K562 (cell line): ENCODE data around the gene FRG1. TPM values are rescaled to one million over a fixed set of nuclear protein-coding genes. Genes with fewer than 3 reads are reported as not detected.

ENCODE experiments used
- ARID1B ChIP-seq: fragments of 450-650 bp; IDR thresholded peaks from 2 replicates; pipeline ENCODE4 v1.6.1; 2016; ENCODE audit warnings: antibody characterized with exemption, mild to moderate bottlenecking, inconsistent platforms
- CEBPG ChIP-seq, 3 experiments: fragments of 200-800 bp in 1 of 3; sonication (Bioruptor generic) in 1 of 3; sonication (generic) in 1 of 3; formaldehyde crosslinking in 1 of 3; IDR thresholded peaks in 2 of 3; conservative IDR thresholded peaks in 1 of 3; 2 replicates each; pipeline versions ENCODE4 v1.6.1 to v1.8.0; 2016 to 2022; ENCODE audit warnings: missing compliant biosample characterization in 2 of 3, missing genetic modification characterization in 2 of 3, mild to moderate bottlenecking in 1 of 3, missing genetic modification reagents in 1 of 3
- DDX20 ChIP-seq: fragments of 450-650 bp; IDR thresholded peaks from 2 replicates; pipeline ENCODE4 v1.6.1; 2016; ENCODE audit warnings: missing genetic modification characterization, low read depth, mild to moderate bottlenecking, missing compliant biosample characterization, moderate library complexity
- EGR1 ChIP-seq: fragments of 450-650 bp; conservative IDR thresholded peaks from 2 replicates; pipeline ENCODE4 v1.6.1; 2017; ENCODE audit warnings: mild to moderate bottlenecking
- FOXK2 ChIP-seq, 2 experiments: fragments of 450-650 bp; IDR thresholded peaks in 1 of 2; conservative IDR thresholded peaks in 1 of 2; 2 replicates each; pipeline ENCODE4 v1.6.1; 2016; ENCODE audit warnings: low read depth in 2 of 2, mild to moderate bottlenecking in 1 of 2
- FOXP1 ChIP-seq: sonication (generic); formaldehyde crosslinking; IDR thresholded peaks from 2 replicates; pipeline ENCODE4 v1.8.0; 2022; ENCODE audit warnings: mild to moderate bottlenecking, missing genetic modification reagents
- L3MBTL2 ChIP-seq: fragments of 450-650 bp; IDR thresholded peaks from 2 replicates; pipeline ENCODE4 v1.6.1; 2016; ENCODE audit warnings: mild to moderate bottlenecking, moderate library complexity
- PCBP2 ChIP-seq: fragments of 200-400 bp; formaldehyde crosslinking; IDR thresholded peaks from 2 replicates; pipeline ENCODE4 v1.6.1; 2018; ENCODE audit warnings: low read length, low read depth, mild to moderate bottlenecking, moderate library complexity; ENCODE audit not compliant: poor library complexity, severe bottlenecking
- RBM22 ChIP-seq: fragments of 200-400 bp; formaldehyde crosslinking; IDR thresholded peaks from 2 replicates; pipeline ENCODE4 v1.6.1; 2018; ENCODE audit warnings: low read length, low read depth; ENCODE audit not compliant: poor library complexity, severe bottlenecking
- polyA plus RNA-seq, 8 experiments: library from polyadenylated mRNA; depleted of rRNA in 4 of 8; stranded (reverse) in 5 of 8; unstranded in 3 of 8; fragments of >200 nt; fragmentation: Nextera tagmentation in 2 of 8; fragmentation: Illumina TruSeq in 1 of 8; extraction: Ambion mirVana in 2 of 8; extraction: Trizol in 1 of 8; gene quantifications; 2 replicates each; pipeline versions ENCODE4 v1.2.1 to v1.2.3, GENCODE V29; 2011 to 2014; ENCODE audit warnings: inconsistent platforms in 1 of 8, missing spikeins in 1 of 8
- total RNA-seq, 7 experiments: library from RNA; depleted of rRNA in 6 of 7; stranded (reverse); fragments of >200 nt in 6 of 7; fragmentation: Illumina TruSeq in 2 of 7; extraction: Trizol in 2 of 7; gene quantifications; 2 replicates each; pipeline versions ENCODE4 v1.2.1 to v1.2.3, GENCODE V29; 2011 to 2021; ENCODE audit warnings: low replicate concordance in 1 of 7
- TF ChIP-seq, protein P1 (sequence below), 2 experiments: IDR thresholded peaks in 1 of 2; conservative IDR thresholded peaks in 1 of 2; 2 replicates each; pipeline ENCODE4 v1.6.1; 2016; ENCODE audit warnings: low read depth in 2 of 2, mild to moderate bottlenecking in 1 of 2, missing compliant biosample characterization in 1 of 2, missing genetic modification characterization in 1 of 2, moderate library complexity in 1 of 2
- TF ChIP-seq, protein P2 (sequence below): fragments of 450-650 bp; IDR thresholded peaks from 2 replicates; pipeline ENCODE4 v1.6.1; 2016; ENCODE audit warnings: mild to moderate bottlenecking
- TF ChIP-seq, protein P3 (sequence below): fragments of 450-650 bp; IDR thresholded peaks from 2 replicates; pipeline ENCODE4 v1.6.1; 2016; ENCODE audit warnings: antibody characterized with exemption
- TF ChIP-seq, protein P4 (sequence below), 2 experiments: IDR thresholded peaks; 2 replicates each; pipeline ENCODE4 v1.6.1; 2011; ENCODE audit warnings: borderline replicate concordance in 1 of 2, control low read depth in 1 of 2, low read depth in 1 of 2, low read length in 1 of 2, mild to moderate bottlenecking in 1 of 2, mixed read lengths in 1 of 2, moderate library complexity in 1 of 2; ENCODE audit not compliant: insufficient read depth in 1 of 2, insufficient read length in 1 of 2, poor library complexity in 1 of 2, severe bottlenecking in 1 of 2; ENCODE audit errors: extremely low read depth in 1 of 2

FRG1 gene
- total and polyA plus RNA-seq, 9 of the 15 experiments (the other 6 are each of a cell fraction or from before 2014, with no cell fraction given) = 36.4 to 203 (median 112) TPM

DNA sequence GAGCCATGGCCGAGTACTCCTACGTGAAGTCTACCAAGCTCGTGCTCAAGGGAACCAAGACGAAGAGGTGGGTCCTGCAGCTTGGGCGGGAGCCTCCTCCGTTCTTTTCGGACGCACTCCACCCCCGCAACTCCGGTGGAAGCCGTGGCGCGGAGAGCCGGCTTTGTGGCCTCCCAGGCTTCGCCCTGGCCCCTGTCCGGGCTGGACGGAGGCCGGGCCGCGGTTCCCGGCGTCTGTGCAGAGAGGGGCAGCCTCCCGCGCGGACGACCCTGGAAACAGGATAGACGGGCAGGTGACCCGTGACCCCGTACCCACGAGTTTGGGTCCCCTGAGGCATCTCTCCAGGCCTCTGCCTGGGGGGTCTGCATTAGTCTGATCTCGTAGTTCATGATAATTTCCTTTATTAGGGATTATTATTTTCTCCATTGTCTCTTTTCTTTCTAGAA, 356 bp downstream of the FRG1 start (continued):
- TF ChIP-seq CEBPG (CRISPR knock-in tag; IDR thresholded peaks at IDR 0.05) (no peak), CEBPG (tag; conservative IDR thresholded peaks at IDR 0.05 in 1 of 2, IDR thresholded peaks at IDR 0.05 in 1 of 2) (no peak), FOXK2 (conservative IDR thresholded peaks at IDR 0.05 in 1 of 2, IDR thresholded peaks at IDR 0.05 in 1 of 2; ENCODE audit: low read depth in 2 of 2) (no peak), PCBP2 (no peak), FOXP1 (CRISPR knock-in tag) (no peak), ARID1B (0 out of 2 replicates have a peak, but pooled peaks have one; percentile 20), EGR1 (peak; percentile 94), DDX20 (no peak), RBM22 (no peak), L3MBTL2 (no peak)
- TF ChIP-seq, protein P1, sequence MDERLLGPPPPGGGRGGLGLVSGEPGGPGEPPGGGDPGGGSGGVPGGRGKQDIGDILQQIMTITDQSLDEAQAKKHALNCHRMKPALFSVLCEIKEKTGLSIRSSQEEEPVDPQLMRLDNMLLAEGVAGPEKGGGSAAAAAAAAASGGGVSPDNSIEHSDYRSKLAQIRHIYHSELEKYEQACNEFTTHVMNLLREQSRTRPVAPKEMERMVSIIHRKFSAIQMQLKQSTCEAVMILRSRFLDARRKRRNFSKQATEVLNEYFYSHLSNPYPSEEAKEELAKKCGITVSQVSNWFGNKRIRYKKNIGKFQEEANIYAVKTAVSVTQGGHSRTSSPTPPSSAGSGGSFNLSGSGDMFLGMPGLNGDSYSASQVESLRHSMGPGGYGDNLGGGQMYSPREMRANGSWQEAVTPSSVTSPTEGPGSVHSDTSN (CRISPR knock-in tag; IDR thresholded peaks at IDR 0.05; ENCODE audit: low read depth) = no peak
- TF ChIP-seq, protein P1 (tag; conservative IDR thresholded peaks at IDR 0.05; ENCODE audit: low read depth) = no peak
- TF ChIP-seq, protein P2, sequence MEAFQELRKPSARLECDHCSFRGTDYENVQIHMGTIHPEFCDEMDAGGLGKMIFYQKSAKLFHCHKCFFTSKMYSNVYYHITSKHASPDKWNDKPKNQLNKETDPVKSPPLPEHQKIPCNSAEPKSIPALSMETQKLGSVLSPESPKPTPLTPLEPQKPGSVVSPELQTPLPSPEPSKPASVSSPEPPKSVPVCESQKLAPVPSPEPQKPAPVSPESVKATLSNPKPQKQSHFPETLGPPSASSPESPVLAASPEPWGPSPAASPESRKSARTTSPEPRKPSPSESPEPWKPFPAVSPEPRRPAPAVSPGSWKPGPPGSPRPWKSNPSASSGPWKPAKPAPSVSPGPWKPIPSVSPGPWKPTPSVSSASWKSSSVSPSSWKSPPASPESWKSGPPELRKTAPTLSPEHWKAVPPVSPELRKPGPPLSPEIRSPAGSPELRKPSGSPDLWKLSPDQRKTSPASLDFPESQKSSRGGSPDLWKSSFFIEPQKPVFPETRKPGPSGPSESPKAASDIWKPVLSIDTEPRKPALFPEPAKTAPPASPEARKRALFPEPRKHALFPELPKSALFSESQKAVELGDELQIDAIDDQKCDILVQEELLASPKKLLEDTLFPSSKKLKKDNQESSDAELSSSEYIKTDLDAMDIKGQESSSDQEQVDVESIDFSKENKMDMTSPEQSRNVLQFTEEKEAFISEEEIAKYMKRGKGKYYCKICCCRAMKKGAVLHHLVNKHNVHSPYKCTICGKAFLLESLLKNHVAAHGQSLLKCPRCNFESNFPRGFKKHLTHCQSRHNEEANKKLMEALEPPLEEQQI = 0 out of 2 replicates have a peak, but pooled peaks have one; percentile 6
- TF ChIP-seq, protein P3, sequence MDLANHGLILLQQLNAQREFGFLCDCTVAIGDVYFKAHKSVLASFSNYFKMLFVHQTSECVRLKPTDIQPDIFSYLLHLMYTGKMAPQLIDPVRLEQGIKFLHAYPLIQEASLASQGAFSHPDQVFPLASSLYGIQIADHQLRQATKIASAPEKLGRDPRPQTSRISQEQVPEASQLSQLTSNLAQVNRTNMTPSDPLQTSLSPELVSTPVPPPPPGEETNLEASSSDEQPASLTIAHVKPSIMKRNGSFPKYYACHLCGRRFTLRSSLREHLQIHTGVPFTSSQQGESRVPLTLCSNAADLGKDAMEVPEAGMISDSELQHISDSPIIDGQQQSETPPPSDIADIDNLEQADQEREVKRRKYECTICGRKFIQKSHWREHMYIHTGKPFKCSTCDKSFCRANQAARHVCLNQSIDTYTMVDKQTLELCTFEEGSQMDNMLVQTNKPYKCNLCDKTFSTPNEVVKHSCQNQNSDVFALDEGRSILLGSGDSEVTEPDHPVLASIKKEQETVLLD = no peak
- TF ChIP-seq, protein P4, sequence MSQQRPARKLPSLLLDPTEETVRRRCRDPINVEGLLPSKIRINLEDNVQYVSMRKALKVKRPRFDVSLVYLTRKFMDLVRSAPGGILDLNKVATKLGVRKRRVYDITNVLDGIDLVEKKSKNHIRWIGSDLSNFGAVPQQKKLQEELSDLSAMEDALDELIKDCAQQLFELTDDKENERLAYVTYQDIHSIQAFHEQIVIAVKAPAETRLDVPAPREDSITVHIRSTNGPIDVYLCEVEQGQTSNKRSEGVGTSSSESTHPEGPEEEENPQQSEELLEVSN (IDR thresholded peaks at IDR 0.05; ENCODE audit: borderline replicate concordance in 1 of 2, extremely low read depth in 1 of 2, insufficient read depth in 1 of 2, insufficient read length in 1 of 2, low read depth in 1 of 2, low read length in 1 of 2, poor library complexity in 1 of 2, severe bottlenecking in 1 of 2) = no peak
